ENCODE results near the gene SLCO4A1.

Gene SLCO4A1

DNA sequence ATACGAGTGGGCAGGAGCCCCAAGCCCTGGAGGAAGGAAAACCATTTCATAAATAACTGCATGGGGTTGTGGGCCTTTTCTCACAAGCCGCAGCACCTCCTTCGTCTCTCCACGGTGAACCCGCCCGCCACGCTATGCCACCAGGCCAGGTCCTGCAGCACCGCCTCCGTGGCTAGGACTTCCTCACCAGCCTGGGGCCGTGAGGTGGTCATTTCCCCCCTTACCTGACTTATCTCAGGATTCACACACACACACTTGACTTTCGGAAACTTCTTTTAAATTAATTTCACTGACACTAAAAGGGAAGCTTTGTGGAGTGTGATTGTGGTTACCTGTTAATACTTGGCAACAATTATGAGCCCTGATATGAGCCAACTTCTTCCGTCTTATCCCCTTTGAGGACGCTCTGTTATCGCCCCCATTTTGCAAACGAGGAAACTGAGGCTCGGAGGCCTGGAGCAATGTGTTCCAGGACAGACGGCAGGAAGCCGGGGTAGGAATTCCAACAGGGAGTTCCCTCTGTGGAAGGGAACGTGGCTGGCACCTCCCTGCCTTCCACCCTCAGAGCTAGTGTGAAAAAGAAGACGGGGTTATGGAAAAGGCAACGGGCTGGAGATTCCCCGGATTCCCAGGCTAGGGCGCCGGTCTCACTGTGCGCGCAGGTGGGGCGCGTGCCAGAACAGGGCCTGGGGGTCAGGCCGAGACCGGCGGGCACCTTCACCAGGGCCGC is 817 bp upstream of the SLCO4A1 start:
- Histone ChIP-seq H3K9me3 (no peaks in the 10 kb centered on the region), H3K4me3 (ENCODE audit: low read depth, low read length) (peak overlapping the region; percentile 83), H3K27me3 (no peaks in the 10 kb centered on the region), H3K4me1 (peaks cover 6% of the 10 kb centered on the region), H3K36me3 (0 out of 2 replicates have a peak, but pooled peaks cover 3% of the 10 kb centered on the region)
- no peak for TF ChIP-seq CTCF (IDR thresholded peaks at IDR 0.05; ENCODE audit: low read depth, low read length)
- no peak for DNase-seq

GRCh38 chr20:62642666-62643520 is 590 bp downstream of the SLCO4A1 start:
- peak; percentile 43 for DNase-seq
- Histone ChIP-seq H3K4me3 (ENCODE audit: low read depth, low read length) (peak overlapping the region; percentile 83), H3K9me3 (no peaks in the 10 kb centered on the region), H3K27me3 (no peaks in the 10 kb centered on the region), H3K4me1 (peaks cover 12% of the 10 kb centered on the region), H3K36me3 (0 out of 2 replicates have a peak, but pooled peaks cover 3% of the 10 kb centered on the region)
- no peak for TF ChIP-seq CTCF (IDR thresholded peaks at IDR 0.05; ENCODE audit: low read depth, low read length)

DNA sequence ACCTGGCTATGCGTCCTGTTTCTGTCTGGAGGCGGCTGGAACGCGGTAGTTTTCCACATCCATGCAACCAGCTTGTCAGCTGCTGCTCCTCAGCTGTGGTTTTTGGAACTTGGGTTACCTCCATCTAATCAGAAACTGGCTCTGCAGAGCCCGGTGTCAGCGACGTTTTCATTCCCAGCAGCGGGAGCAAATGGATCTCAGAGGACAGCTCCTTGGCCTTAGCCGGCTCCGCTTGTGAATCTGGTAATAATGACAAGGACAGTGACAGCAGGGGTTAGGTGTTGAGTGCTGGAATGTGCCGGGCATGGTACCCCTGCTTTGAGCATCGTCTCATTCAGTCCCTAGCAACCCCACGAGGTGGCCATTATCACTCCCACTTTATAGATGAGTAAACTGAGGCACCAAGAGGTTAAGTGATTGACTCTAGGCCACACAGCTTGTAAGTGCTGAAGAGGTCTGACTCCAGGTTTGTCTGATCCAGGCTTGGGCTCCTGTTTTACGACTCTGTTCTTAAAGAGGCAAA is 1.3 kb downstream of the SLCO4A1 start:
- Histone ChIP-seq H3K4me1 (peaks cover 14% of the 10 kb centered on the region), H3K36me3 (0 out of 2 replicates have a peak, but pooled peaks cover 3% of the 10 kb centered on the region), H3K9me3 (no peaks in the 10 kb centered on the region), H3K27me3 (no peaks in the 10 kb centered on the region), H3K4me3 (ENCODE audit: low read depth, low read length) (peak overlapping the region; percentile 83)
- TF ChIP-seq CTCF (IDR thresholded peaks at IDR 0.05; ENCODE audit: low read depth, low read length) = no peak
- DNase-seq = no peak

DNA sequence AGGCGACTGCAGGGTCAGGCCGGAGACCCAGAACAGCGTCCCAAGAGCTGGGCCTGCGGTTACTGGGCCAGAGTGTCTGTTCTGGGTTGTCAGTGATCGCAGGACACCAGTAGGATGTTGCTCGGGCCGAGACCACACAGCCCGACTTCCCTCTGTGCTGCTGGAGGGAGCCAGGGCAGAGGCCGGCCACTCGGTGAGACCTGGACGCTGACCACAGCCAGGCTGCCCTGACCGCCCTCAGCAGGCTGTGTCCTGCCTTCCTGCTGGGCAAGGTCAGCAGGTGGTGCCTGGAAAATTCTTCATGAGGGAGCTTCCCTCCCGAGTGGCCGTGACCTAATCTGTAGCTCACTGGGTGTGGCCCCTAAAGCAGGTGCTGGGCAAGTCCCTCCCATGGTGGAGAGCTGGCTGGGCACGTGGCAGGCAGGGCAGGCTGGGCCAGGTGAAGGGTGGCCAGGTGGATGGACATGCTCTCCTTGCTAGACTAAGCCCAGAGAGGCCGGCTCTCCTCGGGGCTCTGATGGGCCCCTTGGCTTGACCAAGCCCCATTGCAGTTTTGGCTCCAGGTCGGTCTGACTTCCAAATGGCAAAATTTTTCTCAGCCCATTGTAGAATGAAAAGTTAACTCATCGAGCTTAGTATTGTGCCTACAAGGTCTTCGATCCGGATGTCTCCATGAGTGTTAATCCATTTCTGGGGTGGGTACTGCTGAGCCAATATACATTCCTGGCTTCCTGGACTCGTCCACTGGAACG is 1.9 kb downstream of the SLCO4A1 start:
- DNase-seq = no peak
- peaks cover 5% of the 10 kb centered on the region for H3K36me3 ChIP-seq
- TF ChIP-seq CTCF (IDR thresholded peaks at IDR 0.05; ENCODE audit: low read depth, low read length) = no peak
- H3K27me3 ChIP-seq = no peaks in the 10 kb centered on the region
- H3K4me1 ChIP-seq = peaks cover 17% of the 10 kb centered on the region
- no peaks in the 10 kb centered on the region for H3K9me3 ChIP-seq
- peak overlapping the region; percentile 83; the same call in 1 of the 2 replicates for H3K4me3 ChIP-seq (ENCODE audit: low read depth, low read length)

- peaks cover 7% of the 10 kb centered on the region for H3K36me3 ChIP-seq
- no peak overlapping the region for H3K4me3 ChIP-seq (ENCODE audit: low read depth, low read length)
- TF ChIP-seq CTCF (IDR thresholded peaks at IDR 0.05; ENCODE audit: low read depth, low read length) = no peak
- peaks cover 24% of the 10 kb centered on the region for H3K4me1 ChIP-seq
- H3K9me3 ChIP-seq = no peaks in the 10 kb centered on the region
- no peaks in the 10 kb centered on the region for H3K27me3 ChIP-seq
- no peak for DNase-seq
These were observed 2.6 kb downstream of the SLCO4A1 start for GRCh38 chr20:62644802-62645496.
